Erythroblast (primary cell): ENCODE data around the gene XYLT1.

ENCODE experiments used
- DNase-seq, 2 experiments: peaks; one replicate each; lab custom pipeline; 2025; lab: John Stamatoyannopoulos, UW
- GATA1 ChIP-seq: IDR thresholded peaks from 2 replicates; pipeline ENCODE4 v1.6.1; 2011; ENCODE audit warnings: low read depth, mild to moderate bottlenecking, control low read depth, low read length, moderate library complexity
- POLR2A ChIP-seq: IDR thresholded peaks from 2 replicates; pipeline ENCODE4 v1.6.1; 2011; ENCODE audit warnings: mild to moderate bottlenecking, low read length

Gene XYLT1

GRCh38 chr16:17203424-17203823 lies 267.3 kb downstream of the XYLT1 start:
- no peak for TF ChIP-seq POLR2A
- no peak for TF ChIP-seq GATA1
- no peak for DNase-seq

- TF ChIP-seq POLR2A = no peak
- no peak for TF ChIP-seq GATA1
- no peak for DNase-seq
These were observed 271.6 kb downstream of the XYLT1 start for GRCh38 chr16:17199135-17199534.

GRCh38 chr16:17196526-17196925 lies 274.2 kb downstream of the XYLT1 start:
- TF ChIP-seq GATA1 (no peak), POLR2A (no peak)
- DNase-seq = no peak

- peak; percentile 41 to 61 for DNase-seq
- TF ChIP-seq GATA1 (no peak), POLR2A (no peak)
These were observed 276.5 kb downstream of the XYLT1 start for GRCh38 chr16:17194190-17194780.

GRCh38 chr16:17193566-17194100 lies 277.1 kb downstream of the XYLT1 start:
- no peak for DNase-seq
- no peak for TF ChIP-seq POLR2A
- no peak for TF ChIP-seq GATA1

DNA sequence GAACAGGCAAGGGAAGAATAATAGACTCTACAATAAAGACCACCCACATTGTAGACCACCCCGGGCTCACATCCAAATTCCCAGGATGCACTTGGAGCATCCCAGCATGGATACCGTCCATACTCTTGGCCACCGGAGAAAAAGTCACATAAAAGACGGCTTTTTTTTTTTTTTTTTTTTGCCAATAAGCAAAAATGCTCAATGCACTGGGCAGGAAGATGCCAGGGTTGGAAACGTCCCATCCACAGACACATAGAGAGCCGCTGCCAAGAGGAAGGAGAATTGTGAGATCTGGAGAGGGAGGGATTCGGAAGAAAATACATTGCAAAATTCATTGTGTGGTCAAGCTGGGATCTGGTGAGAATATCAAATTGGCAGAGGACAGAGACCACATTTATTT lies 286.7 kb downstream of the XYLT1 start:
- TF ChIP-seq GATA1 (no peak), POLR2A (no peak)
- DNase-seq = no peak

- TF ChIP-seq POLR2A = no peak
- TF ChIP-seq GATA1 = no peak
- DNase-seq = no peak
These were observed 292.5 kb downstream of the XYLT1 start for GRCh38 chr16:17177959-17178905.

- no peak for DNase-seq
- TF ChIP-seq POLR2A (no peak), GATA1 (no peak)
These were observed 293.4 kb downstream of the XYLT1 start for GRCh38 chr16:17177242-17177958.

- DNase-seq = no peak
- TF ChIP-seq GATA1 (no peak), POLR2A (no peak)
These were observed 294.6 kb downstream of the XYLT1 start for GRCh38 chr16:17176199-17176598.

GRCh38 chr16:17173281-17173680 lies 297.5 kb downstream of the XYLT1 start:
- TF ChIP-seq POLR2A (no peak), GATA1 (no peak)
- no peak for DNase-seq

DNA sequence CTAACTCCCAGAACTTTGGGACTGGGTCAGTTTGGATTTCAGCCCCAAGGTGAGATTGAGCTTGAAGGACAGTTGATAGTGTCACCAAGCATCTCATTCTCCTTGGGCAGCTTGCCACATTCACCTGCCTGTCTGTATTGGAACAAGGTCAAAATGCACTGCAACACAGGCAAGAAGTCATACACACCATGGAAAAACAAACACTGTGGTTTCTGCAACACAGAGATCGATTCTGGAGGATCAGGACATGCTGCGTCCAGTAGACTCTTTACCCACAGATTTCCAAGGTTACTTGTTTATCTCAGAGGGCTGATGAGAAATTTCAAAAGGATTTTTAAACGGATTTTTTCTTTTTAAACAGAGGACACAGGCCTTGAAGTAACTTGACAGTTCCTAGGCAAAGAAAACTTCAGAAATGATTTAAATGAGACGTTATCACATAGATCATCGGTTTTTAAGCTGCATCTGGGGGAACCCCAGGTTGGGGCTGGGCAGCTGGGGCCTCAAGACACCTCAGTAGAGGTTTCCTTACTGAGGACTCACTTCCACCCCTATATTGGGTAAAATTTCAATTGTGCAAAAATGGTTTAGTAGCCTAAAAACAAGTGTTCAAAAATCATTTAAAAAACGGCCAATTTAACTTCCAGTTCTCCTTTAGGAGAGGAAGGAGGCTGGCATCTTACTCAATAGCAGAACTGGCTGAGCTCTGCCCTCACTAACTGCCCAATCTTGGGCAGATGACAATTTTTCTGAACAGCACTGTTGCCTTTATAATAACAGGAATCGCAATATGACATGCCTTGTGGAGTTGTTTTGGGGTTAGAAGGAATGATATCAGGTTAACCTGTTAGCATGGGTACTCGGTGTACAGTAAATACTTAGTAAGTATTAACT lies 299.3 kb downstream of the XYLT1 start:
- TF ChIP-seq POLR2A (no peak), GATA1 (no peak)
- no peak for DNase-seq

- no peak for TF ChIP-seq GATA1
- TF ChIP-seq POLR2A = no peak
- DNase-seq = no peak
These were observed 300.3 kb downstream of the XYLT1 start for GRCh38 chr16:17170435-17170834.
